Central memory CD4-positive, alpha-beta T cell (primary cell): Measurements from ENCODE around the gene EZR.
A peak's percentile ranks its signal among the peaks of the same experiment; 100 is the strongest.

ENCODE experiments used
- DNase-seq: peaks from one replicate; pipeline ENCODE4 v3.0.0; 2022

Gene EZR

GRCh38 chr6:158725704-158726103 is 93.5 kb downstream of the EZR start:
- DNase-seq = no peak

GRCh38 chr6:158722176-158722729 is 96.9 kb downstream of the EZR start:
- DNase-seq = no peak

GRCh38 chr6:158718461-158719046 is 100.6 kb downstream of the EZR start:
- DNase-seq = no peak

- DNase-seq = peak; percentile 34
These were observed 101.5 kb downstream of the EZR start for GRCh38 chr6:158717341-158718330.
